Tibial artery (tissue), 4 donors: ENCODE data around the gene EIF1AY.

Experiments used
- DNase-seq, 2 donors: peaks; one replicate each; pipeline ENCODE4 v3.0.0-alpha.2; 2019
- H3K27ac ChIP-seq, 2 donors: fragments of 200-600 bp; sonication (generic) in 1 of 2; 1 replicate in 1 of 2; 2 replicates in 1 of 2; pipeline ENCODE4 v1.5.1; 2018 to 2019; ENCODE audit warnings: mild to moderate bottlenecking in 1 of 2
- H3K27me3 ChIP-seq, 2 donors: fragments of 200-600 bp; sonication (generic) in 1 of 2; one replicate each; pipeline versions ENCODE4 v1.5.1 to v1.6.0; 2016 to 2019
- H3K36me3 ChIP-seq, 3 donors: fragments of 200-600 bp; sonication (generic) in 2 of 3; one replicate each; pipeline ENCODE4 v1.5.1; 2016 to 2019; ENCODE audit warnings: mild to moderate bottlenecking in 2 of 3
- H3K4me1 ChIP-seq, 4 donors: fragments of 200-600 bp; sonication (generic) in 2 of 4; 1 replicate in 3 of 4; 2 replicates in 1 of 4; pipeline ENCODE4 v1.5.1; 2016 to 2019
- H3K4me3 ChIP-seq, 2 donors: fragments of 200-600 bp; sonication (generic) in 1 of 2; 1 replicate in 1 of 2; 2 replicates in 1 of 2; pipeline ENCODE4 v1.5.1; 2018 to 2019; ENCODE audit warnings: mild to moderate bottlenecking in 2 of 2
- H3K9me3 ChIP-seq, 3 donors: fragments of 200-600 bp; sonication (generic) in 1 of 3; one replicate each; pipeline ENCODE4 v1.5.1; 2016 to 2019
- CTCF ChIP-seq, 2 experiments: fragments of 200-600 bp in 1 of 2; fragments of 450-650 bp in 1 of 2; IDR thresholded peaks; one replicate each; pipeline ENCODE4 v1.5.1; 2017 to 2019; ENCODE audit warnings: antibody characterized with exemption in 2 of 2, mild to moderate bottlenecking in 1 of 2, moderate library complexity in 1 of 2
- intact Hi-C: fragments of 100-400 bp; cut with DNase I; formaldehyde crosslinking; loops from one replicate; pipeline ENCODE4 v1.15.0; 2023; ENCODE audit warnings: low total_unique reads

Gene EIF1AY

GRCh38 chrY:20559873-20560512 is 15.6 kb upstream of the EIF1AY start:
- TF ChIP-seq CTCF (IDR thresholded peaks at IDR 0.05): no peak
- no peaks in the 10 kb centered on the region for H3K9me3 ChIP-seq
- peak overlapping the region in 1 of 2 donors; percentile 57 for H3K27ac ChIP-seq
- no peak for DNase-seq
- intact Hi-C loops: no loop called here
- H3K27me3 ChIP-seq: no peaks in the 10 kb centered on the region
- peaks cover 0 to 18% (median 2%) of the 10 kb centered on the region in 4 donors for H3K4me1 ChIP-seq
- no peak overlapping the region for H3K4me3 ChIP-seq
- no peaks in the 10 kb centered on the region for H3K36me3 ChIP-seq

- H3K4me3 ChIP-seq: no peak overlapping the region
- intact Hi-C loops: no loop called here
- DNase-seq: no peak
- TF ChIP-seq CTCF (IDR thresholded peaks at IDR 0.05): no peak
- no peaks in the 10 kb centered on the region for H3K27me3 ChIP-seq
- no peak overlapping the region for H3K27ac ChIP-seq
- no peaks in the 10 kb centered on the region for H3K4me1 ChIP-seq
- no peaks in the 10 kb centered on the region for H3K9me3 ChIP-seq
- H3K36me3 ChIP-seq: no peaks in the 10 kb centered on the region
These were observed 4.3 kb upstream of the EIF1AY start for GRCh38 chrY:20571306-20571705.

- H3K4me3 ChIP-seq: peak overlapping the region; percentile 69 to 77
- no peaks in the 10 kb centered on the region for H3K36me3 ChIP-seq
- peak overlapping the region; percentile 88 to 95 for H3K27ac ChIP-seq
- H3K27me3 ChIP-seq: no peaks in the 10 kb centered on the region
- no peaks in the 10 kb centered on the region for H3K9me3 ChIP-seq
- intact Hi-C loops: no loop called here
- peaks cover 0 to 19% (median 2%) of the 10 kb centered on the region in 4 donors for H3K4me1 ChIP-seq
- DNase-seq: no peak
- TF ChIP-seq CTCF (IDR thresholded peaks at IDR 0.05): no peak
These were observed 930 bp downstream of the EIF1AY start for GRCh38 chrY:20576506-20576905.

- peaks cover 0 to 19% (median 2%) of the 10 kb centered on the region in 4 donors for H3K4me1 ChIP-seq
- H3K9me3 ChIP-seq: no peaks in the 10 kb centered on the region
- no peak overlapping the region for H3K4me3 ChIP-seq
- TF ChIP-seq CTCF (IDR thresholded peaks at IDR 0.05): no peak
- H3K27ac ChIP-seq: no peak overlapping the region
- no peaks in the 10 kb centered on the region for H3K36me3 ChIP-seq
- intact Hi-C loops: no loop called here
- no peak for DNase-seq
- H3K27me3 ChIP-seq: no peaks in the 10 kb centered on the region
These were observed 2.6 kb downstream of the EIF1AY start for GRCh38 chrY:20578206-20578605.

- no peak for TF ChIP-seq CTCF (IDR thresholded peaks at IDR 0.05)
- Histone ChIP-seq H3K4me3 (no peak overlapping the region), H3K4me1 (peaks cover 0 to 17% (median 2%) of the 10 kb centered on the region in 4 donors), H3K27ac (no peak overlapping the region), H3K36me3 (no peaks in the 10 kb centered on the region), H3K9me3 (no peaks in the 10 kb centered on the region), H3K27me3 (no peaks in the 10 kb centered on the region)
- DNase-seq: no peak
- intact Hi-C loops: no loop called here
These were observed 6.1 kb downstream of the EIF1AY start for GRCh38 chrY:20581687-20582086.

- no peaks in the 10 kb centered on the region for H3K4me1 ChIP-seq
- intact Hi-C loops: no loop called here
- no peak overlapping the region for H3K4me3 ChIP-seq
- no peak for TF ChIP-seq CTCF (IDR thresholded peaks at IDR 0.05)
- peaks cover 0 to 7% (median 0%) of the 10 kb centered on the region in 3 donors for H3K36me3 ChIP-seq
- no peak for DNase-seq
- H3K27me3 ChIP-seq: no peaks in the 10 kb centered on the region
- H3K9me3 ChIP-seq: no peaks in the 10 kb centered on the region
- H3K27ac ChIP-seq: no peak overlapping the region
These were observed 10.6 kb downstream of the EIF1AY start for GRCh38 chrY:20586161-20586560.
